Measurements from ENCODE around the gene TMEM255B.

TMEM255B gene

GRCh38 chr13:113838711-113839201, 79.7 kb downstream of the TMEM255B start:
- DNase-seq, result no peak

- DNase-seq, result no peak
These were observed 80.6 kb downstream of the TMEM255B start for GRCh38 chr13:113839536-113840204.

- no peak for DNase-seq
These were observed 81.7 kb downstream of the TMEM255B start for GRCh38 chr13:113840541-113841352.

GRCh38 chr13:113841353-113841650, 82.3 kb downstream of the TMEM255B start:
- DNase-seq, result no peak

- no peak for DNase-seq
These were observed 83.5 kb downstream of the TMEM255B start for GRCh38 chr13:113842336-113843062.

- DNase-seq, result no peak
These were observed 84.1 kb downstream of the TMEM255B start for GRCh38 chr13:113843063-113843654.

- no peak for DNase-seq
These were observed 85.0 kb downstream of the TMEM255B start for GRCh38 chr13:113843864-113844556.

GRCh38 chr13:113845055-113845454, 86.0 kb downstream of the TMEM255B start:
- no peak for DNase-seq

- no peak for DNase-seq
These were observed 87.0 kb downstream of the TMEM255B start for GRCh38 chr13:113845723-113846635.

GRCh38 chr13:113846636-113847318, 87.8 kb downstream of the TMEM255B start:
- DNase-seq, result no peak

GRCh38 chr13:113848020-113848419, 89.0 kb downstream of the TMEM255B start:
- DNase-seq, result peak; percentile 55

GRCh38 chr13:113848431-113849260, 89.6 kb downstream of the TMEM255B start:
- DNase-seq, result peak; percentile 49

GRCh38 chr13:113849546-113849945, 90.5 kb downstream of the TMEM255B start:
- DNase-seq, result no peak

- DNase-seq, result no peak
These were observed 91.1 kb downstream of the TMEM255B start for GRCh38 chr13:113849981-113850721.

- DNase-seq, result peak; percentile 21
These were observed 91.9 kb downstream of the TMEM255B start for GRCh38 chr13:113850722-113851479.

GRCh38 chr13:113851480-113851803, 92.4 kb downstream of the TMEM255B start:
- peak; percentile 21 for DNase-seq

GRCh38 chr13:113851826-113852535, 93.0 kb downstream of the TMEM255B start:
- DNase-seq, result peak; percentile 54
